ENCODE results near the gene PALMD. TPM values are rescaled to one million over a fixed set of nuclear protein-coding genes. Genes with fewer than 3 reads are reported as not detected.

PALMD gene
- total RNA-seq, 1 donor: 16.8 TPM

GRCh38 chr1:99713006-99713405, 67.1 kb downstream of the PALMD start:
- TF ChIP-seq CTCF (IDR thresholded peaks at IDR 0.05; ENCODE audit: insufficient read depth, low read depth, low read length): no peak
- no peak for DNase-seq (ENCODE audit: low read depth)

GRCh38 chr1:99717005-99717404, 71.1 kb downstream of the PALMD start:
- no peak for DNase-seq (ENCODE audit: low read depth)
- TF ChIP-seq CTCF (IDR thresholded peaks at IDR 0.05; ENCODE audit: insufficient read depth, low read depth, low read length): no peak
- H3K4me3 ChIP-seq (ENCODE audit: low read depth, low read length): no peak overlapping the region

More at GRCh38 chr1:99713006-99713405, 67.1 kb downstream of the PALMD start:
- no peak overlapping the region for H3K4me3 ChIP-seq (ENCODE audit: low read depth, low read length)

GRCh38 chr1:99723251-99723650, 77.3 kb downstream of the PALMD start:
- no peak for DNase-seq (ENCODE audit: low read depth)
- no peak overlapping the region for H3K4me3 ChIP-seq (ENCODE audit: low read depth, low read length)
- TF ChIP-seq CTCF (IDR thresholded peaks at IDR 0.05; ENCODE audit: insufficient read depth, low read depth, low read length): no peak

- no peak for DNase-seq (ENCODE audit: low read depth)
- H3K4me3 ChIP-seq (ENCODE audit: low read depth, low read length): no peak overlapping the region
- TF ChIP-seq CTCF (IDR thresholded peaks at IDR 0.05; ENCODE audit: insufficient read depth, low read depth, low read length): no peak
Observed at GRCh38 chr1:99725996-99726395, 80.1 kb downstream of the PALMD start.

GRCh38 chr1:99726407-99726806, 80.5 kb downstream of the PALMD start:
- no peak for TF ChIP-seq CTCF (IDR thresholded peaks at IDR 0.05; ENCODE audit: insufficient read depth, low read depth, low read length)
- no peak overlapping the region for H3K4me3 ChIP-seq (ENCODE audit: low read depth, low read length)
- DNase-seq (ENCODE audit: low read depth): no peak

- DNase-seq (ENCODE audit: low read depth): no peak
- no peak overlapping the region for H3K4me3 ChIP-seq (ENCODE audit: low read depth, low read length)
- TF ChIP-seq CTCF (IDR thresholded peaks at IDR 0.05; ENCODE audit: insufficient read depth, low read depth, low read length): no peak
Observed at GRCh38 chr1:99726818-99727217, 80.9 kb downstream of the PALMD start.

GRCh38 chr1:99727575-99728185, 81.8 kb downstream of the PALMD start:
- peak; percentile 28 for DNase-seq (ENCODE audit: low read depth)

More at GRCh38 chr1:99727575-99728185, 81.8 kb downstream of the PALMD start:
- H3K4me3 ChIP-seq (ENCODE audit: low read depth, low read length): no peak overlapping the region
- TF ChIP-seq CTCF (IDR thresholded peaks at IDR 0.05; ENCODE audit: insufficient read depth, low read depth, low read length): no peak

Measured in fibroblast of villous mesenchyme (primary cell).